NCI-H1092 (cell line): Measurements from ENCODE around the gene PTPRT.

Source experiments
- DNase-seq: peaks from one replicate; lab custom pipeline; 2025; lab: John Stamatoyannopoulos, UW

Gene PTPRT

DNA sequence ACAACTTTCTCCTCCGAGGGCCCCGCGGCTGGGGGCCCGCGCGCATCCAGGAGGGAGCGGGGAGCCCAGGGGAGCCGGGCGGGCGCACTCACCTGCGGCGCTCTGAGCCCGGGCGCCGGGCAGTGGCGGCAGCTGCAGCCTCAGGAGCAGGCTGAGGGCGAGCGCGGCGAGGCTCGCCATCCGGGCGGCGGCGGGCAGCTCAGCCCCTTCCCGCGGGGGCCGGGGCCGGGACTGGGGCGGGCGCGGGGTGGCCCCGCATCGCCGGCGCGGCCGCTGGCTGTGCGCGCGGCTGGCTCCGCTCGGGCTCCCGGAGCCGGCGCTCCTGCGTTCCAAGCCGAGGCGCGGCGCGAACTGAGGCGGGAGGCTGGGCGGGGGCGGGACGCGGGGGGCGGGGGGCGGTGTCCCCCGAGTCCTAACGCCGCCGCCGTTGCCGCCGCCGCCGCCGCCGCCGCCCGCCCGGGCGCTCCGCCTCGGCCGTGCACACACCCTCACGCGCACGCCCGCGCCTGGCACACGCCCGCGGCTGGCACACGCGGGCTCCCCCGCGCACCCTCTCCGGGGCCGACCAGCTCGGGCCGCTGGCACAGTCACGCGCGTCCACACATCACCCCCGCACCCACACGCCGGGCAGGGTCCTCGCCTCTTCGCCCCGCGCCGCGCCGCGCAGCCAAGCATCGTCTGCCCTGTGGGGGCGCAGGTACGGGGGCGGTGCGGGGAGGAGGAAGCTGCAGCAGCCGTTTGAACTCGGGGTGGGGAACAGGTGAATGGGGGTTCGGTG is at the start of gene PTPRT:
PTPRT (minus strand) TSS at position 353 of the 778 bp plus-strand sequence; CDS start at position 180, 173 bp downstream.
- no peak for DNase-seq

DNA sequence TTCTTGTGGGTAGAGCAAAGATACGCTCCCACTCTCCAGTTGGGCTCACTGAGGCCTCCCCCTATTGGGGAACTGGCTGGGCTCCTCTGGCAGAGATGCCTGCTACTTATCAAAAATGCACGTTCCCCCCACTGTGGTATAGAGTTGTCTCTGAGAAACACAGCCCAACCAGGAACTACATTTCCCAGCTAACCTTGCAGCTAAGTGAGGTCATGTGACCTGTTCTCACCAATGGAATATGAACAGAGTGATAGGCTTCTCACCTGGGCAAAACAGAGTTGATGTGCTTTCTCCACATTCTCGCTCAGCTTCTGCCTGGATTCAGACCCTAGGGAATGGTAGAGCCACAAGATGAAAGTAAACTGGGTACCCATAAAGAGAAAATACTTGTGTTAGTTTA is 49.1 kb upstream of the PTPRT start:
- DNase-seq = no peak

DNA sequence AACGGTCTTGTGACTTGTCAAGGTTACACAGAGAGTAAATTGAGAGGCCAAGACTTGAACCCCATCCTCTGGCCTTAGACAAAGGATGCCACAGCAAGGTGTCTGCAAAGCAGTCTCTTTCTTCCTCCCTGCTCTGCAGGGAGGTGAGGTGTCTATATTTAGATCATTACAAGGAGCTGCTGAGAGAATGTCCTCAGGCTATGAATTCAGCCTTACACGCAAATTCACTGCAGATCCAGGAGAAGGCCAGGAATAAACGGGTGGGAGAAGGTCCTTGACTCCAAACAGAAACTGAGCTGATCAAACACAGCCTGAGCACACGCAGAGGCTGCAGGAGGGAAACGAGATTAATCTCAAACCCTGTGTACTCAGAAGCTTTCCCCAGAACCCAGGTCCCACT is 48.6 kb upstream of the PTPRT start:
- DNase-seq = no peak

DNA sequence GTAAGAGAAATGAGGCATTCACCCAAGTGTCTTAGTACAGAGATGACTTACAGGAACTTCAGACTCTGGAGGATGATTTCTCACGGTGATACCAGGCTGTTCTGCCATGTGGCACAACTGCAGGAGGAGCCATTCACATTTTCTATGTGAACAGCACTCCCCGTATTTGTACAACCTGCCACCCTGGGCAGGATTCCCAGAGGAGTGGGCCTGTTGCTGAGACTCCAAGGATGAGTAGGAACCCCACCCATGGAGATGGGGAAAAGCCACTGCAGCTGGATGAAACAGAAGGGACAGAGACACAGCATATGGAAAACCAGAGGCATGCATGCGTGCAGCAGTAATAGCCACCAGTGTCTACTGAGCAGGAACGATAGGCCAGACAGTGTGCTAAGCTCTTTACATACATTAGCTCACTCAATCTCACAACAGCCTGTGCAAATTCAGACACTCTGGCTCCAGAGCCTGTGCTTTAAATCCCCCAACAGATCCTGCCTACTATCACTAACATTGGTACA is 48.0 kb upstream of the PTPRT start:
- no peak for DNase-seq

DNA sequence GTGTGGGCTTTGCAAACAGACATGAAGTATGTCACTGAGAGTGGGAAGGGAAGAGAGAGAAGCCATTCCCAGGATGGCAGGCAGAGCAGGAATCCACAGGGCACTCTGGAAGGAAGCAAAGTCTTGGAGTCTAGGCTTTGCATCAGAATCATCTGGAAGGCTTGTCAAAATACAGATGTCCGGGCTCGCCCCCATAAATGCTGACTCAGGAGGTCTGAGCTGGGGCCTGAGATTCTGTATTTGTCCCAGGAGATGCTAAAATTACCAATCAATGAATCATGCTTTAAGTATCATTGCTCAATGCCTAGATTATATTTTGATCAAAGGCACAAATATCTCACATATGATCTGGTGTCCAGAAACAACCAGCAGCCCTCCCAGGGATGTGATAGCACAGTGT is 46.3 kb upstream of the PTPRT start:
- DNase-seq = no peak

DNA sequence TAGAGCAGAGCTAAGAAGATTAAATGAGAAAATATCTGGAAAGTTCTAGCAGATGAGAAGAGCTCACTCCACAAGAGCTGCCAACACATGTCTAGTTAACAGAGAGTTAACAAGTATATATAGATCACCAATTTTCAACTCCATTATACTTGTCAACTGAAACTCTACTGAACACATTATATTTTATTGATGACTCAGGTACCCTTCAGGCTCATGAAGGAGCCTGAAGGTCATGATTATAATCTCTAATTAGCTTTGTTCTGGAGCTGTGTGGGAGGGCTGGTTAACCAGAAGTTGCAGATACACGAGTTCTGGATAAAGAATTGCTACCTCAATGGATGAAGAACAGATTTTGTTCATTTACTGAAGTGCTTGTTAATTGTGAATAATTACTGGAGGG is 42.1 kb upstream of the PTPRT start:
- no peak for DNase-seq

DNA sequence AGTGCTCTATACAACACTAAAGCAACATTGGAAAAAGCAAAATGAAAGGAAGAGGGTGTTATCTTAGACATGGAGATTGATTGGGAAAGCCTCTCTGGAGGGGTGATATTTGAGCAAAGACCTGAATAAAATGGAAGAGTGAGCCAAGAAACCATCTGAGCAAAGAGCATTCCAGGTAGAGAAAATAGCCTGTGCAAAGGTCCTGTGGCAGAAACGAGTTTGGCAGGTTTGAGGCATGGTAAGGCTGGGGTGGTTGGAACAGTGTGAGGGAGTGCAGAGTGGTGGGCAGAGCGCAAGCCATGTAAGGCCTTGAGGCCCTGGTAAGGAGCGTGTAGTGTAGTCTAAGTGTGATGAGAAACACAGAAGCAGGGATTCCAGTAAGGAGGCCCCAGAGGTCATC is 40.0 kb upstream of the PTPRT start:
- DNase-seq = no peak

DNA sequence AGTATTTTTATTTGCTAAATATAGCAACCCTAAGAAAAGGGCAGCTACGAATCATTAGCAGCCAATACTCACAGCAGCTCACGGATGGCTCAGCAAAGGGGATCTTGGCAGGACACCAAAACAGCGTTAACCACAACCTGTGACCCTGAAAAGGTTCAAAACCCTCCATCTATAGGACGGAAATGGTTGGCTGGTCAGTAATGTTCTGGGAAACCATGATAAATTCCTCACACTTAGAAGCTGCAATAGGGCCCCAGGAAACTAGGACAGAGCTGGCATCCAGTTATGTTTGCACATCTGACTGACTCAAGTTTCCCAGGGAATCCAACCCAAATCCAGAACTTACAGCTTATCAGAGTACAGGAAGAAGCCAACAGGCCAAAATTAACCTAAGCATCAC is 30.9 kb upstream of the PTPRT start:
- DNase-seq = no peak

DNA sequence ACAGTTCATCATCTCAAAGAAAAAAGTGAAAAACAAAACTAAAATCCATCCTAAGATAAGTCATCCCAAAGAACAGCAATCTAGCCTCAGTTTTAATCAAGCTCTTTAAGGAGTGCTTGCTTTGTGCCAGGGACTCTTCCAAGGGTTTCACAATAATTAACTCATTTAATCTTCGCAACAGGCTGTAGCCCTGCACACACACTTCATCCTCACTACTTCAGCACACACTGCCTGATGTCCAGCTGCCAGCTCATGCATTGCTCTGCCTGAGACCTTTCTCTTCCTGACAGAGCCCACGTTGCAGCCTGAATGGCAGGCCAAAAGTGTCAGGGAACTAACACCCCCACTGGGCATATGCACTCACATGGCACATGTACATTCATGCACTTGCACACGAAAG is 21.2 kb upstream of the PTPRT start:
- DNase-seq = no peak

DNA sequence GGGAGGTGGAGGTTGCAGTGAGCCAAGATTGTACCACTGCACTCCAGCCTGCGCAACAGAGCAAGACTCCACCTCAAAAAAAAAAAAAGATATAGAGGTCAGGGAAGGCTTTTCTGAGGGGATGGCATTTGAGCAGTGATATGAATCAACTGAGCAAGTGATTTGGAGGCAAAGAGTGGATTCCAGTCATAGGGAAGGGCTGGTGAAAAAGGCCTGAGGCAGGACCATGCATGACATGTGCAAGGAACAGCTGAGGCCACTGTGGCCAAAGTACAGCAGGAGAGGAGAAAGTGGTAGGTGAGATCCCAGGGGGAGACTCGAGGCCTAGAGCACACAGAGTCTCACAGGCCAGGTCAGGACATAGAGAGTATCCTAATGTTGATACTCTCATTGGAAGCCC is 20.1 kb upstream of the PTPRT start:
- DNase-seq = no peak

DNA sequence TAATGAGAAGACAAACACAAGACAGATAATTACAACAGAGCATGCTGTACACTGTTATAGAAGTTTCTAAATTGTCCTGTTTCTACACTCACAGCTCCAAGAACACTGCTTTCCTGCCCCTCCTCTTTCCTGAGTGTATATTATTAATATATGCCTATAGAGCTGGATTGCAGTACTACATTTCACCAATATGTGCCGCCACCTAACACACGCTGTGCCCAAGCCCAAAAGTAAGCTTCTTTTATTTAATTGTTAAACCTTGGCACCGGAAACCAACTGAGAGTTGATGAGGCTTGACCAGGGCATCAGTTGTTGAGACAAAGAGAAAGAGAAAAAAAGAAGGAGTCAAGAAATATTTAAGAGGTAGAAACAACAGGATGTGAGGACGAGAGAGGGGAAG is 16.0 kb upstream of the PTPRT start:
- no peak for DNase-seq

DNA sequence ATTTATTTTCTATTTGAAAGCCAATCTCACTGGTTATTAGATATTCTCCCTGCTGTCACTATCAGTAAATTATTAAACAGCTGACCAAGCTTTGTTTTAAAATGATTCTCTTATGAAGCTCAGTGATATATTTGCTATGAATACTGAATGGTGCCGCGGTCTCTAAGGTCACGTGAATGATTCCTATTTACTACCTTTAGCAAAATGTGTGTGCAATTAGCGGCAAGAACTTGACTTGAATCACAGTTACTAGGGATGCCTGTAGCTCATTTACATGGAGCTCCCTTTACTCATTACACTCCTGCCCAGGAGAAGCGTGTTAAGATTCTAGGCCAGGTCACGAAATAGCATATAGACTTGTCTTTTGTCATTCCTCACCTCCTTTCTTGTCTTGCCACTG is 12.4 kb upstream of the PTPRT start:
- no peak for DNase-seq

DNA sequence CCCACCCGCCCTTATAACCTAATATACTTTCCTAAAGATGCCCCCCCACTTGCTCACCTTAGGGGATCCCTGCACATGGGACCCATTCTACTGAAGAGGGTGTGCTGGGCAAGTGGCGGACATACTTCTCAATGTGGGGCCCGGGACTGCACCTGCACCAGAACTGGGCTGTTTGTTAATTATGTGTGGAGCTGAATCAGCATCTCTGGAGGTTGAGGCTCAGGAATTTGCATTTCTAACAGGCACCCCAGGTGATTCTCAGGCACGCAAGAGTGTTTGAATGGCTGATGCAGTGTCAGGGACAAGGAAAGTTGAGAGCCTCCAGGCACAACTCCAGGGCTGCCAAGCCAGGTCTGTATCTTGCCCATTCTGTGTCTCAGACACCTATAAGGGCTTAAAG is 8.9 kb upstream of the PTPRT start:
- DNase-seq = no peak

DNA sequence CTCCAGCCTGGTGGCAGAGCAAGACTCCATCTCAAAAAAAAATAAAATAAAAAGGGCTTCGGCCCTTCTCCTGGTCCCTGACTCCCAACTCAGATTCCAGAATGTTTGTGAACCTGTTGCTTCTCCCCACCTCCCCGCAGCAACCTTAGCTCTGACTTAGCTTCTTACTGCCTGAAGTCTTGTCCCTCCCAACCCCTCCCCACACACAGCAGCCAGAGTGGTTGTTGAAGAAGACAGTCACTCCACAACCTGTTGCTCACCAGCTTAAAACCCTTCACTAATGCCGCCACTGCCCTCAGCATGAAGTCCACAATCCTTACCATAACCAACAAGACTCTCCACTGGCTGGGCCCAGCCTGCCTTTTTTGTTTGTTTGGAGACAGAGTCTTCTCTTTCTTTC is 6.5 kb upstream of the PTPRT start:
- DNase-seq = no peak

DNA sequence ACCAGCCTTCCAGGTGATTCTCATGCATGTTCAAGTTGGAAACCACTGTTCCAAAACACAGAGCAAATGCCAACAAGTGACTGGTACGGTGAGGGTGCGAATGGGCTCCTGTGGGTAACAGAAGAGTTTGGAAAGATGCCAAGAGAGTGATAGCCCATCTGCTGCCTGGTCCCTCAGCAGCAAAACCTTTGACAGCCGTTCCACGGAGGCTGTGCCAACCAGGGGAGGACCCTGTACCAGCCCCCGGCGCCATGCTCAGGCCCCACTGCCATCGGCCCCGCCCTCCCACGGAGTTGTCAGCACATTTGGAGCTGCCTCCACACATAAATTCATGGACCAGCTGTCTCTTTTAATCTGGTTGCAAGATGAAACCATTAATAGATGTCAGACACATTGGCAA is 4.4 kb upstream of the PTPRT start:
- no peak for DNase-seq

DNA sequence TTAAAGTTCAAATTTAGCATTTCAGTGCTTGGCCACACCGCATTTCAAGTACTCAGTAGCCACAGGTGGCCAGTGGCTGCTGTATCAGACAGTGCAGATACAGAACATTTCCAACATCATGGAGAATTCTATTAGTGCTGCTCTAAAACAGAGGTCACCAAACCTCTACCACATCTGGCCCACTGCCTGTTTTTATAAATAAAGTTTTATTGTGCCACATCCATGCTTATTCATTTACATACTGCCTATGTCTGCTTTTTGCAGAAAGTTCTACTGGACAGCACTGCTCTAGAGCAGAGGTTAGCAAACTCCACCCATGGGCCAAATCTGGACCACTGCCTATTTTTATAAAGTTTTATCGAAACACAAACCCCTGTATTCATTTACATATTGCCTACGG is 3.7 kb upstream of the PTPRT start:
- no peak for DNase-seq

DNA sequence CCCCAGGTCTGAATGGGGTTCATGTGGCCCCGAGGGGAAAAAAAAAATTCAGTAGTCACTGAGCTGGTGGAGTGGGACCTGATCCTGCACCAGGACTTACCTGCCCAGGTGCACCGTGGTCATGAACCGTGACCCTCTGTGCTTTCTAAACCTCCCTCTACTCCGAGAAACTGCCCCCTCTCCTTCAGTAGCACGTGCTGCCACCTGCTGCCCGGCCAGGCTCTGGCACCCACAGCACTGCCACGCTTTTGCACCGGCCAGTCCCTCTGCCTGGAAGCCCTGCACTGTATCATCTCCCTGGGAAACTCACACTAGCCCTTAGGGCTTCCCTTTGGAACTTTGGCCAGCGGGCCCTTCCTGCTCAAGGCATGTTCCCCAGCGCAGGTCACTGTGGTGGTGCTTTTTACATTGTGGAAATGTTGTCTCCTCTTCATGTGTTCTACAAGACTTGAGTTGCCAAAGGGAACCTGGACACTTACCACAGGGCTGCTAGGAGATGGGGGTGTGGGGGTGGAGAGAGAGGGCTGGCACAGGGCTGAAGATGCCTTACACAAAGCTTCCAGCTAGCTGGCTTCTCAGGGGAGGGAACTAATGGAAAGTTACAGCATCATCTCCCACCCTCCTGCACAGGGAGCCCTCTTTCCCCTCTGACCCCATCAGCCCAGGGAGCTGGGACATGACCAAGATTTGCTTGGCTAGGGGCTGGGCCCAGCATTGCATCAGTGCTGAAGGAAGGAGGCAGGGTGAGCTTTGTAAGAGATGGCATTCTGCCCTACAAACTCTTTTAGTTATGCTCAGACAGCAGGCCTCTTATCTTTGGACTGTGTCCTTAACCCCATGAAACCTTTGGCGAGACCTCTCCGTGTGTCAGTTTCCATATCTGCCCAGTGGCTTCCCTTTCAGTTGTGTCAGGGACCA is 2.5 kb upstream of the PTPRT start:
- no peak for DNase-seq

DNA sequence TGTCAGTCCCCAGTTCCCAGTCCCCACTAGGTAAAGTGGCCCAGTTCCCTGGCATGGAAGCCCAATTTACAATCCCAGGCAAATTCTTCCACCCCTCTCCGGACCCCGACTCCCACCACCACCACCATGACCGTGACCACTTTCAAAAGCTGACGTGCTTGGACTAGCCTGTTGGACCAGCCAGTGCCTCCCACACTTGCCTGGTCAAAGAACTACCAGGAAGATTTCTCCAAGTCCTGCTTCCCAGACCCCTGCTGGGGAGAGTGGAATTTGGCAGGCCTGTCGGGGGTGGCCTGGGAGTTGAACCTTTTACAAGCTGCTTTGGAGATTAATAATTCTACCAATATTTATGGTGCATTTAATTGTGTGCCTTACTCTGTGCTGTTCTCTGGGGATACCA is 1.4 kb upstream of the PTPRT start:
- no peak for DNase-seq

DNA sequence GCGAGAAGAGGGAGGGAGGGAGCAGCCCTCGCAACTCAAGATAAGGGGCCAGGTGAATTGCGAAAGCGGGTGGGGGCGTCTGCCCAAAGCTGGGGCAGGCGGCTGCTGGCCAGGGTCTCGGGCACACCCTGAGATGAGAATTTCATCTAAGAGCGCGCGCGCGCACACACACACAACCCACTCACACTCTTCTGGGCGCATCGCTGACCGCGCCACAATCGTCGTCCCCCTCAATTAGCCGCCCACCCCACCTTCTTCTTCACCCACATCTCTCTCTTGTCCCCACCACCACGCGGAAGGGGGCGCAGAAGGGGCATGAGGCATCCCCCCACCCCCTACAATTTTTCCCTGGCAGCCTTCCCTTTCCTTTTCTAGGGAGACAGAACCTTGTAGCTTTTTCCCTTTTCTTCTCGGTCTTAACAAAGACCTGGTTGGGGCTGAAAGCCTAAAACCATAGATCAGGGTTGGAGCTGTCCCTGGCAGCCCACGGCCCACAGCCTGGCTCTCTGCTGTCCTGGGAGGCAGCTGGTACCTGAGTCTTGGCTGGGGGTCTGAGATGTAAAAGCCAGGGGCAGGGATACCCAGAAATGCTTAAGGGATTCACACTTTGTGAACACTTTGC is 737 bp upstream of the PTPRT start:
- no peak for DNase-seq

DNA sequence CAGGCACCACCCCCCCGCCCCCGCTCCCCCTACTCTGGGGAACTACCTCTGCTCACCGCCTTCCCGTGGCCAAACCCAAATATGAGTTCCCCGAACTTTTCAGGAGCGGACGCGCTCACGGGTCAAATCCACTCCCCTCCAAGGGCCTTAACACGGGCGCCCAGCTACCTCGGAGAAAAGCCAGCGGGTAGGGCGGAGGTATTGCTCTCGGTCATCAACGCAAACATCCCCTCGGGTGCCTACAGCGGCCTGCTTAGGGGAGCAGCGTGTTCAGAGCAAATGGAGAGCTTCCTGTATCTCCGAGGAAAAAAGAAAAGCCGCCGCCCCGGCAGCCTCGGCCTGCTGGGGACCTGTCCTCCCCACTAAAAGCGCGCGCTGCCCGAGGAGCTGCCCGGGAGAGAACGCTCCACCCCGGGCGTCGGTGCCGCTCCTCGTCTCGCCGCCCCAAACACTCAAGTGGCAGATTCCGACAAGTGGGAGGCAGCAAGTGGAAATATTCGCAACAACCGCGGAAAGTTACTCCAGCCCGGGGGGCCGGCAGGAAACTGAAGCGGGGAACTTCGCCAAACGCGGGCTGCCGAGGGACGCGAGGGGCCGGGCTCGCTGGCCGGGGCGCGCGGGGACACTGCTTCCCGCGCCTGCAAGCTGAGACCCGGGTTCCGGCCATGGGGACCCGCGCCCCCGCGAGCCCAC is 699 bp downstream of the PTPRT start:
- no peak for DNase-seq

DNA sequence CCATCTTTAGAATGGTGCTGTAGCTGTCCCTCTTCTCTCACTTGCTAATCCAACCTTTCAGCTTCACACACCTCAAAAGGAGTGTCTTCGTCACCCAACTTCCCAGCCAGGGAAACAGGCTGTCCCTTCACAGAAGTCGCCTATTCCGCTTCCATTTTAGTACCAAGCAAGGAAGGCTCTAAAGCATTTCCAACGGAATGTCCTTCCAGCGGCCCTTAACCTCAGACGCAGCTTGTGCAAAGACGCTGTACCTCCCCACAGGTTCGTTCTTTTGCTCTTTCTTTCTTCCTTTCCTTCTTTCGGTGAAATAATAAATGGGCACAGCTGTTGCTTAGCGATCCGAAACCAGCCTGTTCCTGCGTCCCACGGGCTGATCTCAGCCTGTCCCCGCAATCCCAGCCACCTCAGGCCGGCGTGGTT is 1.5 kb downstream of the PTPRT start:
- DNase-seq = no peak
